GM06990 (cell line): ENCODE data around the gene CPED1.

Experiments
- DNase-seq: peaks from one replicate; pipeline ENCODE4 v3.0.0-alpha.2; 2011; ENCODE audit not compliant: insufficient read length; ENCODE audit errors: extremely low read depth
- H3K27me3 ChIP-seq: replicated peaks from 2 replicates; pipeline ENCODE4 v1.6.0; 2011; ENCODE audit warnings: low read length; ENCODE audit not compliant: control insufficient read depth, insufficient read depth
- H3K36me3 ChIP-seq: 2 replicates; pipeline ENCODE4 v1.5.1; 2011; ENCODE audit warnings: low read length; ENCODE audit not compliant: control insufficient read depth, insufficient read depth
- H3K4me3 ChIP-seq: replicated peaks from 2 replicates; pipeline ENCODE4 v1.5.1; 2011; ENCODE audit warnings: low read depth, mild to moderate bottlenecking, control low read depth, low read length
- TF ChIP-seq, protein P1 (sequence below): IDR thresholded peaks from 2 replicates; pipeline ENCODE4 v1.5.1; 2011; ENCODE audit warnings: low read length, control low read depth, mild to moderate bottlenecking, inconsistent platforms; ENCODE audit not compliant: insufficient read depth, poor library complexity, severe bottlenecking

CPED1 gene

DNA sequence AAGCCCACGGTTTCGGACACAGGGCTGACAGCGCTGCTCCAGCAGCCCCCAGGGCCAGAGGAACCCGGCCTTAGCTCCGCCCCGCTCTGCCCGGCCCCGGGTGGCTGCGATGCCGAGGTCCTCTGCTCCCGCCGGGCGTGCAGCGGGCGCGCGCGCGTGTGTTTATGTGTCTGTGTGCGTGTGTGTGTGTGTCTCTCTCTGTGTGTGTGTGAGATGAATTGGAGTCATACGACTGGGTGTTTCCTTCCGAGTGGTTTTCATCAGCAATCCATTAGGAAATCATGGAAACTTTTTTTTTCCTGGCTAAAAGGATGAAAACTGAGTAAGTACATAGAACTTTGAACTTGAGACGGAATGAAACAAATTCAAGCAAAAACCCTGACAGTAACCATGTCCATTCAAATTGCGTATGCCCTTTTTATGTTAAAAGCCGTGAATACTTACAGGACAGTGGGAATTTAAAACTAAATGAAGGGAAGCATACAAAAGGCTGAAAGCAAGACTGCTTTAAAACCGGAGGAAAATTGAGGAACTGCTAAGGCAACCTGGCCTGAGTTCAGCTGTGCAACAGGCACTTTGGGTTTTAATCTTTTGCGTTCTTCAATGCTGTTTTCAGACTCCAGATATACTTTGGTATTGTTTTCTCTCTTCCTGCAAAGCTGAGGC is at the start of gene CPED1:
TSS of gene CPED1 (plus strand) at position 121 of the 666 bp plus-strand sequence. CDS start 911 bp downstream, outside the sequence.
- Histone ChIP-seq H3K36me3 (no peaks in the 10 kb centered on the region), H3K4me3 (peak within 1 kb of the TSS; percentile 44), H3K27me3 (peaks cover 4% of the 10 kb centered on the region)
- peak; percentile 37 for DNase-seq
- TF ChIP-seq, protein P1, sequence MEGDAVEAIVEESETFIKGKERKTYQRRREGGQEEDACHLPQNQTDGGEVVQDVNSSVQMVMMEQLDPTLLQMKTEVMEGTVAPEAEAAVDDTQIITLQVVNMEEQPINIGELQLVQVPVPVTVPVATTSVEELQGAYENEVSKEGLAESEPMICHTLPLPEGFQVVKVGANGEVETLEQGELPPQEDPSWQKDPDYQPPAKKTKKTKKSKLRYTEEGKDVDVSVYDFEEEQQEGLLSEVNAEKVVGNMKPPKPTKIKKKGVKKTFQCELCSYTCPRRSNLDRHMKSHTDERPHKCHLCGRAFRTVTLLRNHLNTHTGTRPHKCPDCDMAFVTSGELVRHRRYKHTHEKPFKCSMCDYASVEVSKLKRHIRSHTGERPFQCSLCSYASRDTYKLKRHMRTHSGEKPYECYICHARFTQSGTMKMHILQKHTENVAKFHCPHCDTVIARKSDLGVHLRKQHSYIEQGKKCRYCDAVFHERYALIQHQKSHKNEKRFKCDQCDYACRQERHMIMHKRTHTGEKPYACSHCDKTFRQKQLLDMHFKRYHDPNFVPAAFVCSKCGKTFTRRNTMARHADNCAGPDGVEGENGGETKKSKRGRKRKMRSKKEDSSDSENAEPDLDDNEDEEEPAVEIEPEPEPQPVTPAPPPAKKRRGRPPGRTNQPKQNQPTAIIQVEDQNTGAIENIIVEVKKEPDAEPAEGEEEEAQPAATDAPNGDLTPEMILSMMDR, result no peak

DNA sequence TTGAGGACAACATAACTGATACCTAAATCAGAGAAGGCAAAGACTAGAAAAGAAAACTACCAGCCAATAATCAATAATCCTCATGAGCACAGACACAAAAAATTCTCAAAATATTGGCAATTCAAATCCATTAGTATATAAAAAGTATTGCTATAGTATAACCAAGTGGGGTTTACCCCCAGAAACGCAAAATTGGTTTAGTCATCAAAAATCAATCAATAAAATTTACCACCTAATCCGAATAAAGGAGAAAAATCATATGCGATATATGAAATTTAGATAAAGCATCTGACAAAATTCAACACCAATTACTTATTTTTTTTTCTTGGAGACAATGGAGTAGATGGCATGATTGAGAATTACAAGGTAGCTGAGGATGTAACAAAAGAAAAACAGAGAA is 49.2 kb upstream of the CPED1 start:
- H3K27me3 ChIP-seq, result no peaks in the 10 kb centered on the region
- TF ChIP-seq, protein P1, result no peak
- no peak overlapping the region for H3K4me3 ChIP-seq
- H3K36me3 ChIP-seq, result no peaks in the 10 kb centered on the region
- no peak for DNase-seq

DNA sequence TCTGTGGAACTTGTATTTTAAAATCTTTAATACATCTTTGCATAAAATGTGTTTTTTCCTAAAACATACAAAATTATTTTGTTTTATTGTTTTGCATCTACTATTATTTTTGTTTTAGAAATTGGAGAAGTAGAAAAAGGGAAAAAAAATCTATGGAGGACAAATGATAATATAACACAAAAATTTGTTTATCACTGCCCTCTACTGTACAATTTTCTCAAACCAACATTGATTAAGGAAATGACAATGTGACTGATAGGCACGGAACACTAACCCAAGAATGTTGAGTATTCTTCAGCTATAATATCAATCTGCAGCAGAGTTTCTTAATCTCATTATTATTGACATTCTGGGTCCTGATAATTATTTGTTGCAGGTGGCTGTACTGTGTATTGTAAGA is 47.4 kb upstream of the CPED1 start:
- TF ChIP-seq, protein P1, result peak; percentile 15
- DNase-seq, result no peak
- no peak overlapping the region for H3K4me3 ChIP-seq
- H3K36me3 ChIP-seq, result no peaks in the 10 kb centered on the region
- no peaks in the 10 kb centered on the region for H3K27me3 ChIP-seq

DNA sequence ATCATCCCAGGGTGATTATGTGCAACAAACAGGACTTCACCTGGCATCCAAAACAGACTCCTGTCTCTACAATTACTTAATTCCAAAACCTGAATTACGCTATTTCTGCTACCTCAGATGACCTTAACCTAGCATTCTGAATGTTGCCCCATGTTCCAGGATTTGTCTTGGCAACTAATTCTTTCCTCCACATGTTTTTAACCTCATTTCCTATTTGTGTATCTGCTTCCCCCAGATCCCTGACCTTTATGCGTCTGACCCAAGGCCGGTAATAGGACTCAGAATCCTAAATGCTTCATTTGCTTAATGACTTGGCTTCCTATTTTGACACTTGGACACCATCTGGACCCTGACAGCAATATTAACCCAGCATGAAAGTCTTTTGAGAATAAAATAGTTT is 46.7 kb upstream of the CPED1 start:
- DNase-seq, result no peak
- Histone ChIP-seq H3K27me3 (no peaks in the 10 kb centered on the region), H3K36me3 (no peaks in the 10 kb centered on the region), H3K4me3 (no peak overlapping the region)
- TF ChIP-seq, protein P1, result no peak

DNA sequence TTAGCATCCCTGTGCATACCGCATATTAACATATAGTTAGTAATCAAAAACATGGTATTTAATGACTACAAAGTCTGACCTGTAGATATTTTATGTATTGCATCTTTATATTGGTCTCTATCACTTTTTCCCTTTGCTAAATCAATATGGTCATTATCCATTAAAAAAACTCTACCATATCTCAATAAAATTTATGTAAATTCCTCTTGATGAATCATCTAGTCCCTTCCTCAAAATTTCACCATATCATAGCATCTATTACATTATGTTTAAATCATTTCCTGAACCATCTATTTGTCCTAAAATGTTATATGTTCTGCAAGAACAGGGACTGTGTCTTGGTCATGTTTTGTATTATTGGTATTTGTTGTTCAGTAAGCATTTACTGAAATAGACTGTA is 45.6 kb upstream of the CPED1 start:
- H3K4me3 ChIP-seq, result no peak overlapping the region
- no peaks in the 10 kb centered on the region for H3K36me3 ChIP-seq
- no peak for DNase-seq
- TF ChIP-seq, protein P1, result no peak
- no peaks in the 10 kb centered on the region for H3K27me3 ChIP-seq
